IgD-negative memory B cell (primary cell): ENCODE measurements around the gene CDK17. TPM values are rescaled to one million over a fixed set of nuclear protein-coding genes. Genes with fewer than 3 reads are reported as not detected.
"Not testable (repeated sequence)": the region's sequence is repeated elsewhere in the genome, so short reads cannot be mapped to it uniquely, and the experiment has no call there.

Experiments used
- H3K27ac Mint-ChIP-seq, 3 donors: one replicate each; pipeline ENCODE4 v1.8.0; 2020 to 2022; ENCODE audit warnings: mild to moderate bottlenecking in 3 of 3, mixed read lengths in 3 of 3, moderate library complexity in 1 of 3
- H3K27me3 Mint-ChIP-seq: one replicate; pipeline ENCODE4 v1.8.0; 2021; ENCODE audit warnings: mixed read lengths
- H3K36me3 Mint-ChIP-seq: one replicate; pipeline ENCODE4 v1.8.0; 2020; ENCODE audit warnings: mild to moderate bottlenecking, mixed read lengths
- H3K4me1 Mint-ChIP-seq, 3 donors: one replicate each; pipeline ENCODE4 v1.8.0; 2020 to 2022; ENCODE audit warnings: mixed read lengths in 3 of 3, mild to moderate bottlenecking in 1 of 3
- H3K4me3 Mint-ChIP-seq, 4 donors: one replicate each; pipeline ENCODE4 v1.8.0; 2020 to 2022; ENCODE audit warnings: mild to moderate bottlenecking in 4 of 4, mixed read lengths in 4 of 4, moderate library complexity in 3 of 4
- H3K9me3 Mint-ChIP-seq, 3 donors: one replicate each; pipeline ENCODE4 v1.8.0; 2020 to 2021; ENCODE audit warnings: mixed read lengths in 3 of 3, mild to moderate bottlenecking in 1 of 3
- polyA plus RNA-seq: library from polyadenylated mRNA; unstranded; fragments of 300-500 nt; fragmentation: Illumina TruSeq; gene quantifications from one replicate; pipeline ENCODE4 v1.2.3, GENCODE V29; 2021

Gene CDK17
- polyA plus RNA-seq, 1 donor from 2014 or later = 30.0 TPM

- Mint-ChIP-seq H3K9me3 (peaks cover 2 to 10% (median 4%) of the 10 kb centered on the region in 3 donors), H3K4me1 (peaks cover 28 to 42% (median 33%) of the 10 kb centered on the region in 3 donors), H3K27me3 (no peaks in the 10 kb centered on the region), H3K36me3 (peaks cover 4% of the 10 kb centered on the region), H3K27ac (no peak overlapping the region), H3K4me3 (peak overlapping the region in 2 of 4 donors; percentile 3 to 23)
Observed at GRCh38 chr12:96343347-96343954, 56.8 kb downstream of the CDK17 start.

DNA sequence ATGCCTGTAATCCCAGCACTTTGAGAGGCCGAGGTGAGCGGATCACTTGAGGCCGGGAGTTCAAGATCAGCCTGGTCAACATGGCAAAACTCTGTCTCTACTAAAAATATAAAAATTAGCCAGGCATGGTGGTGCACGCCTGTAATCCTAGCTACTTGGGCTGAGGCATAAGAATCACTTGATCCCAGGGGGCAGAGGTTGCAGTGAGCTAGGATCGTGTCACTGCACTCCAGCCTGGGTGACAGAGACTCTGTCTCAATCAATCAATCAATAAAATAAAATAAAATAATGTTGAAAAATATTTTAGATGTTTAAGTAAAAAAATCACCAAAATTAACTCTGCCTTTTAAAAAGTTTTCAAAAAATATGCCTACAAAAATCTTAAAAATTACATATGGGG, 60.6 kb downstream of the CDK17 start:
- H3K27me3 Mint-ChIP-seq, H3K4me3 Mint-ChIP-seq, H3K27ac Mint-ChIP-seq, H3K36me3 Mint-ChIP-seq: not testable (repeated sequence)
- Mint-ChIP-seq H3K4me1 (peaks cover 20 to 37% (median 28%) of the 10 kb centered on the region in 3 donors), H3K9me3 (peaks cover 0 to 15% (median 2%) of the 10 kb centered on the region in 3 donors)

- Mint-ChIP-seq H3K36me3 (peaks cover 6% of the 10 kb centered on the region), H3K4me3 (peak overlapping the region in 1 of 4 donors; percentile 68), H3K9me3 (peaks cover 0 to 11% (median 2%) of the 10 kb centered on the region in 3 donors), H3K27me3 (no peaks in the 10 kb centered on the region), H3K27ac (no peak overlapping the region), H3K4me1 (peaks cover 22 to 32% (median 28%) of the 10 kb centered on the region in 3 donors)
Observed at GRCh38 chr12:96338852-96339471, 61.3 kb downstream of the CDK17 start.

- H3K9me3 Mint-ChIP-seq = peaks cover 0 to 5% (median 0%) of the 10 kb centered on the region in 3 donors
- no peak overlapping the region for H3K27ac Mint-ChIP-seq
- no peaks in the 10 kb centered on the region for H3K27me3 Mint-ChIP-seq
- H3K4me3 Mint-ChIP-seq = no peak overlapping the region
- H3K4me1 Mint-ChIP-seq = peaks cover 16 to 22% (median 18%) of the 10 kb centered on the region in 3 donors
- peaks cover 7% of the 10 kb centered on the region for H3K36me3 Mint-ChIP-seq
Observed at GRCh38 chr12:96337953-96338352, 62.3 kb downstream of the CDK17 start.

- Mint-ChIP-seq H3K9me3 (peaks cover 0 to 5% (median 0%) of the 10 kb centered on the region in 3 donors), H3K36me3 (peaks cover 7% of the 10 kb centered on the region), H3K27me3 (no peaks in the 10 kb centered on the region), H3K27ac (no peak overlapping the region), H3K4me3 (no peak overlapping the region), H3K4me1 (peaks cover 13 to 19% (median 18%) of the 10 kb centered on the region in 3 donors)
Observed at GRCh38 chr12:96336489-96336888, 63.8 kb downstream of the CDK17 start.

DNA sequence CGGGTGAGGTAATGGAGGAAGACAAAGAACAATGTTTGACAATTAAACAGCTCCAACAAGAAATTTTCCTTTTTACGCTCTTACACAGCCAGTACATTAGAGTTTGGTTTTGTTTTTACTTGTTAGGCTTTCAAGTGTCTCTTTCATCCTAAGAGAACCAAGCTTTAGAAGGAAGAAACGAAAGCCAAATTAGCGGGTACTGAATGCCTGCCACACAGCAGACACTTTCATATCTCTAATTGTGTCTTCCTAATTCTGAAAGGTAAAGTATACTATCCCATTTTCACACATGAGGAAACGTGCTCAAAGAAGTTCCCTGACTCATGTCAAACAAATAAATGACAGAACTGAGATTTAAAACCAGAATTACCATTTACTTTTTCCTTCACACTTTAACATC, 65.0 kb downstream of the CDK17 start:
- Mint-ChIP-seq H3K9me3 (peaks cover 0 to 5% (median 0%) of the 10 kb centered on the region in 3 donors), H3K27ac (peak overlapping the region in 2 of 3 donors; percentile 30 to 43), H3K4me1 (peaks cover 13 to 19% (median 17%) of the 10 kb centered on the region in 3 donors), H3K4me3 (peak overlapping the region in 1 of 4 donors; percentile 73), H3K36me3 (peaks cover 7% of the 10 kb centered on the region), H3K27me3 (no peaks in the 10 kb centered on the region)

GRCh38 chr12:96334502-96334901, 65.7 kb downstream of the CDK17 start:
- Mint-ChIP-seq H3K36me3 (peaks cover 7% of the 10 kb centered on the region), H3K27ac (no peak overlapping the region), H3K9me3 (peaks cover 0 to 5% (median 0%) of the 10 kb centered on the region in 3 donors), H3K27me3 (no peaks in the 10 kb centered on the region), H3K4me3 (no peak overlapping the region), H3K4me1 (peaks cover 16 to 19% (median 17%) of the 10 kb centered on the region in 3 donors)

DNA sequence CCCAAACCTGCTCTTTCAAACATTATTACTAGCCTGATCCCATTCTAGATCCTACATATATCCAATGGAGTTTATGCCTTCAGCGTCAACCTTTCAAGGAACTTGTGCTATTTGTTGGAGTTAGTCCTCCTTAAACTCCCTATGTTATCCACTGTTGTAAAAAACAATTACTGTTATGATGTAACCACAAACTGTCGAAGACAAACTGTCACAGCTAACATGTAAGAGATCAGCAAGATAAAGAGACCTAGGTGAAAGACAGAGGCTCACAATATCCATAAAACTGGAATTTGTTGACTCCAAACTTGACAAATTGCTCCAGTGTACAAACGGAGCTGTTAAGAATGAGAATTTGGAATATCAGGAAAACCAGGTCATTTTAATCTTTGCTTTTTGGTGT, 70.7 kb downstream of the CDK17 start:
- Mint-ChIP-seq H3K4me1 (peaks cover 33 to 39% (median 36%) of the 10 kb centered on the region in 3 donors), H3K36me3 (peaks cover 2% of the 10 kb centered on the region), H3K27me3 (no peaks in the 10 kb centered on the region), H3K27ac (peak overlapping the region in 1 of 3 donors; percentile 35), H3K9me3 (no peaks in the 10 kb centered on the region), H3K4me3 (no peak overlapping the region)

GRCh38 chr12:96329018-96329417, 71.2 kb downstream of the CDK17 start:
- peaks cover 2% of the 10 kb centered on the region for H3K36me3 Mint-ChIP-seq
- no peaks in the 10 kb centered on the region for H3K9me3 Mint-ChIP-seq
- no peaks in the 10 kb centered on the region for H3K27me3 Mint-ChIP-seq
- H3K4me3 Mint-ChIP-seq = no peak overlapping the region
- H3K4me1 Mint-ChIP-seq = peaks cover 33 to 39% (median 34%) of the 10 kb centered on the region in 3 donors
- H3K27ac Mint-ChIP-seq = peak overlapping the region in 2 of 3 donors; percentile 54 to 66

DNA sequence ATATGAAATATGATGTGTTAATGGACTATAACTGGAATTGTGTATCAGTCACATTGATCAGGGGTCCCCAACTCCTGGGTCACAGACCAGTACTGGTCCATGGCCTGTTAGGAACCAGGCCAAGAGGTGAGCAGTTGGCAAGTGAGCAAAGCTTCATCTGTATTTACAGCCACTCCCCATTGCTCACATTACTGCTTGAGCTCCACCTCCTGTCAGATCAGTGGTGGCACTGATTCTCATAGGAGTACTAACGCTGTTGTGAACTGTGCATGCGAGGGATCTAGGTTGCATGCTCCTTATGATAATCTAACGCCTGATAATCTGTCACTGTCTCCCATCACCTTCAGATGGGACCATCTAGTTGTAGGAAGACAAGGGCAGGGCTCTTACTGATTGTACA, 72.3 kb downstream of the CDK17 start:
- Mint-ChIP-seq H3K27me3 (no peaks in the 10 kb centered on the region), H3K36me3 (peaks cover 5% of the 10 kb centered on the region), H3K4me3 (peak overlapping the region in 2 of 4 donors; percentile 58 to 67), H3K9me3 (no peaks in the 10 kb centered on the region), H3K27ac (peak overlapping the region; percentile 56 to 91 (median 82)), H3K4me1 (peaks cover 33 to 44% (median 34%) of the 10 kb centered on the region in 3 donors)

GRCh38 chr12:96327346-96327745, 72.9 kb downstream of the CDK17 start:
- Mint-ChIP-seq H3K27ac (peak overlapping the region; percentile 56 to 91 (median 82)), H3K9me3 (no peaks in the 10 kb centered on the region), H3K4me3 (peak overlapping the region in 2 of 4 donors; percentile 58 to 67), H3K4me1 (peaks cover 33 to 45% (median 36%) of the 10 kb centered on the region in 3 donors), H3K36me3 (peaks cover 8% of the 10 kb centered on the region), H3K27me3 (no peaks in the 10 kb centered on the region)

- Mint-ChIP-seq H3K27me3 (no peaks in the 10 kb centered on the region), H3K36me3 (peaks cover 8% of the 10 kb centered on the region), H3K9me3 (no peaks in the 10 kb centered on the region), H3K4me3 (peak overlapping the region in 1 of 4 donors; percentile 52), H3K27ac (peak overlapping the region; percentile 23 to 93 (median 65)), H3K4me1 (peaks cover 33 to 44% (median 40%) of the 10 kb centered on the region in 3 donors)
Observed at GRCh38 chr12:96326628-96327227, 73.5 kb downstream of the CDK17 start.

DNA sequence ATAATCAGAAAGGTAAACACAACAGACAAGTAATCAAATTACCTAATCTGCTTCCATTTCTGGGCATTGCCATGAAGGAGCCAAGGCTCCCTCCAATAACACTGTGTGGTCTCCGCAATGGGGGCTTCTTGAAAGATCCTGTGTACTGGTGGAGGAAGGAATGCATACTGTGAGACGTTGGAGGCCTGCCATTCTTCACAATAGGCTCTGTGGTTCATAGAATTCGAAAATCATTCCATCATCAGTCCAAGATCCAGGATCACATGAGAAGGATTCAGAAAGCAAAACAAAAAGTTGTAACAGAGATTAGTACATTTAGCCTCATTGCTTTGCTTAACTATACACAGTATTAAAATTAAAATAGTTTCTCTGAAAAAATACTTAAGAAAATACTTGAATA, 76.3 kb downstream of the CDK17 start:
- Mint-ChIP-seq H3K27me3 (no peaks in the 10 kb centered on the region), H3K4me1 (peaks cover 32 to 38% (median 36%) of the 10 kb centered on the region in 3 donors), H3K4me3 (peak overlapping the region in 1 of 4 donors; percentile 27), H3K36me3 (peaks cover 8% of the 10 kb centered on the region), H3K27ac (no peak overlapping the region), H3K9me3 (no peaks in the 10 kb centered on the region)

DNA sequence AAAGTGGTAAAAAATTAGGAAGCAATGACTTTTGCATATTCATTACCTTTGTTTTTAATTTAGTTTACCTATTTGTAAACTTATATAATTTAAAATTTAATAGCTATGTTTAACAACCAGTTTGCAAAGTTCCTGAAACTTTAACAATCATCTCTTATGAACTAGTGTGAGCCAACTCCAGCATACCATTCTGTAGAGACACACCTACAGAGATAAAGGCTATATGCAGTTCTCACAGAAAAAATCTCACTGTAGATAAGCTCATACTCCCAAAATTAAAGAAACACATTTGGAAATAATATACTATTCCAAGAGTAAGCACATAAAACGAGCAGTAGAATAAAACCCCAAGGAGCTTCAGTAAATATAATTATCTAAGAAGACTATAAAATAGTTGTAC, 77.5 kb downstream of the CDK17 start:
- H3K4me1 Mint-ChIP-seq = peaks cover 23 to 31% (median 28%) of the 10 kb centered on the region in 3 donors
- H3K9me3 Mint-ChIP-seq = no peaks in the 10 kb centered on the region
- peaks cover 8% of the 10 kb centered on the region for H3K36me3 Mint-ChIP-seq
- H3K4me3 Mint-ChIP-seq = no peak overlapping the region
- H3K27me3 Mint-ChIP-seq = no peaks in the 10 kb centered on the region
- H3K27ac Mint-ChIP-seq = no peak overlapping the region

DNA sequence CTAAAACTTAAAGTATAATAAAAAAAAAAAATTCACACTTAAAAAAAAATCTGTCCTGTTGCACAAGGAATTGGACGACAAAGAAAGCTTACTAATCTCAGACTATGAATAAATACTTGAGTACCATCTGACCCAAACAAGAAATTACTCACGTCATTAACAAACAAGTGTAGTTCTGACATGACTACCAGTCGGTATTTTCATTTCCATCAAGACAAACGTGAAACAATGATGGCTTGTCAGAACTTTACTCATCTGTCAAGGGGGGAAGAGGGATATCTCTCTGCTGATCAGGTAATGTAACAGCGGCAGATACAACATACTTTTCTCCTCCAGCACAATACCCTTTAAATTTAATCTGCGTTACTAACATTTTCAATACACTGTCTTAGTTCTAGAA, 78.3 kb downstream of the CDK17 start:
- H3K27me3 Mint-ChIP-seq = no peaks in the 10 kb centered on the region
- H3K9me3 Mint-ChIP-seq = no peaks in the 10 kb centered on the region
- H3K36me3 Mint-ChIP-seq = peaks cover 8% of the 10 kb centered on the region
- no peak overlapping the region for H3K27ac Mint-ChIP-seq
- peaks cover 15 to 26% (median 21%) of the 10 kb centered on the region in 3 donors for H3K4me1 Mint-ChIP-seq
- H3K4me3 Mint-ChIP-seq = no peak overlapping the region
